Measurements from ENCODE around the gene RFPL3. TPM values are rescaled to one million over a fixed set of nuclear protein-coding genes. Genes with fewer than 3 reads are reported as not detected.

The RFPL3 gene
- total RNA-seq, 1 experiment from 2014 or later: not detected

Other genes starting within 250 kb of the RFPL3 start
- gene C22orf42, start 198.6 kb upstream of the RFPL3 start, total RNA-seq (2014; rRNA removed; shearing (Covaris generic)): not detected in 2 replicates
- not detected in 2 replicates for gene RFPL2, start 152.8 kb upstream of the RFPL3 start, total RNA-seq (2014; rRNA removed; shearing (Covaris generic))
- not detected in 2 replicates for gene SLC5A4, start 102.5 kb upstream of the RFPL3 start, total RNA-seq (2014; rRNA removed; shearing (Covaris generic))
- gene RTCB, start 54.4 kb downstream of the RFPL3 start, total RNA-seq (2014; rRNA removed; shearing (Covaris generic)): 107 and 109 TPM in 2 replicates
- not detected in 2 replicates for gene BPIFC, start 106.6 kb downstream of the RFPL3 start, total RNA-seq (2014; rRNA removed; shearing (Covaris generic))
- 62.4 and 69.9 TPM in 2 replicates for gene FBXO7, start 116.9 kb downstream of the RFPL3 start, total RNA-seq (2014; rRNA removed; shearing (Covaris generic))

Measured in A172 (cell line).